Stimulated activated CD4-positive, alpha-beta T cell treated with anti-CD3 and anti-CD28 coated beads, Interleukin-15, amount 100 ng/mL, for 48 hours (primary cell): ENCODE data around the gene PDXDC1.
"Not testable (repeated sequence)": the region's sequence is repeated elsewhere in the genome, so short reads cannot be mapped to it uniquely, and the experiment has no call there.

Experiments used
- DNase-seq, 2 donors: peaks; one replicate each; pipeline ENCODE4 v3.0.0-alpha.2; 2020; ENCODE audit warnings: low read depth in 2 of 2

PDXDC1 gene

GRCh38 chr16:15038689-15039088 lies 63.9 kb downstream of the PDXDC1 start:
- no peak for DNase-seq

- DNase-seq: no peak
Measured at GRCh38 chr16:15041271-15042004, 66.6 kb downstream of the PDXDC1 start.

- DNase-seq: no peak
Measured at GRCh38 chr16:15043344-15043743, 68.5 kb downstream of the PDXDC1 start.

GRCh38 chr16:15044286-15044685 lies 69.5 kb downstream of the PDXDC1 start:
- DNase-seq: no peak

GRCh38 chr16:15045270-15045669 lies 70.4 kb downstream of the PDXDC1 start:
- not testable (repeated sequence) for DNase-seq

GRCh38 chr16:15046692-15047376 lies 72.0 kb downstream of the PDXDC1 start:
- no peak for DNase-seq

- no peak for DNase-seq
Measured at GRCh38 chr16:15049581-15050180, 74.9 kb downstream of the PDXDC1 start.

GRCh38 chr16:15050440-15050839 lies 75.6 kb downstream of the PDXDC1 start:
- not testable (repeated sequence) for DNase-seq

- DNase-seq: no peak
Measured at GRCh38 chr16:15051387-15051951, 76.6 kb downstream of the PDXDC1 start.

- no peak for DNase-seq
Measured at GRCh38 chr16:15052747-15053476, 78.1 kb downstream of the PDXDC1 start.

GRCh38 chr16:15053904-15054303 lies 79.1 kb downstream of the PDXDC1 start:
- DNase-seq: no peak

- DNase-seq: no peak
Measured at GRCh38 chr16:15054357-15055140, 79.7 kb downstream of the PDXDC1 start.

- DNase-seq: peak; percentile 32 to 40
Measured at GRCh38 chr16:15055141-15056053, 80.6 kb downstream of the PDXDC1 start.

- DNase-seq: no peak
Measured at GRCh38 chr16:15057681-15058417, 83.0 kb downstream of the PDXDC1 start.

- no peak for DNase-seq
Measured at GRCh38 chr16:15059324-15059723, 84.5 kb downstream of the PDXDC1 start.

- not testable (repeated sequence) for DNase-seq
Measured at GRCh38 chr16:15062085-15062810, 87.4 kb downstream of the PDXDC1 start.

GRCh38 chr16:15065961-15066360 lies 91.1 kb downstream of the PDXDC1 start:
- DNase-seq: not testable (repeated sequence)

- DNase-seq: not testable (repeated sequence)
Measured at GRCh38 chr16:15066690-15067089, 91.9 kb downstream of the PDXDC1 start.

GRCh38 chr16:15071013-15071412 lies 96.2 kb downstream of the PDXDC1 start:
- DNase-seq: not testable (repeated sequence)
